ENCODE results near the gene KRT25.

- TF ChIP-seq POLR2A (IDR thresholded peaks at IDR 0.05; ENCODE audit: extremely low read depth, insufficient read length) (no peak), CTCF (IDR thresholded peaks at IDR 0.05; ENCODE audit: low read depth, low read length) (no peak), MAX (IDR thresholded peaks at IDR 0.05; ENCODE audit: low read depth, low read length) (no peak)
These were observed 21.1 kb downstream of the KRT25 start for GRCh38 chr17:40734018-40734417.
